BJ (cell line): Measurements from ENCODE around the gene DCAF15. TPM values are rescaled to one million over a fixed set of nuclear protein-coding genes. Genes with fewer than 3 reads are reported as not detected.

ENCODE experiments used
- CTCF ChIA-PET: fragments of 350-600 bp; formaldehyde crosslinking; extraction: SDS; loops from one replicate; lab custom pipeline; 2021; ENCODE audit warnings: antibody characterized with exemption, inconsistent platforms; lab: Yijun Ruan, JAX
- POLR2A ChIA-PET: fragments of 300-600 bp; sonication (Branson Sonifier 250); formaldehyde crosslinking; extraction: SDS; loops from one replicate; lab custom pipeline; 2021; ENCODE audit warnings: antibody characterized with exemption; lab: Charles Lee
- DNase-seq: peaks from one replicate; pipeline ENCODE4 v3.0.0-alpha.2; 2011; ENCODE audit warnings: low read depth
- H3K27me3 ChIP-seq: 2 replicates; pipeline ENCODE4 v1.6.0; 2011; ENCODE audit warnings: low read length; ENCODE audit not compliant: control insufficient read depth, insufficient read depth
- H3K36me3 ChIP-seq: 2 replicates; pipeline ENCODE4 v1.5.1; 2011; ENCODE audit warnings: low read length; ENCODE audit not compliant: control insufficient read depth, insufficient read depth
- H3K4me3 ChIP-seq: 2 replicates; pipeline ENCODE4 v1.5.1; 2011; ENCODE audit warnings: low read depth, mild to moderate bottlenecking, control low read depth, low read length
- polyA plus RNA-seq: library from polyadenylated mRNA; depleted of rRNA; stranded (reverse); fragments of >200 nt; gene quantifications from 2 replicates; pipeline ENCODE4 v1.2.3, GENCODE V29; 2011
- TF ChIP-seq, protein P1 (sequence below): IDR thresholded peaks from 2 replicates; pipeline ENCODE4 v1.5.1; 2011; ENCODE audit warnings: low read depth, mild to moderate bottlenecking, control low read depth, inconsistent platforms, low read length, moderate library complexity; ENCODE audit not compliant: insufficient read depth

DCAF15 gene
- polyA plus RNA-seq, 1 experiment, result 20.0 TPM

DNA sequence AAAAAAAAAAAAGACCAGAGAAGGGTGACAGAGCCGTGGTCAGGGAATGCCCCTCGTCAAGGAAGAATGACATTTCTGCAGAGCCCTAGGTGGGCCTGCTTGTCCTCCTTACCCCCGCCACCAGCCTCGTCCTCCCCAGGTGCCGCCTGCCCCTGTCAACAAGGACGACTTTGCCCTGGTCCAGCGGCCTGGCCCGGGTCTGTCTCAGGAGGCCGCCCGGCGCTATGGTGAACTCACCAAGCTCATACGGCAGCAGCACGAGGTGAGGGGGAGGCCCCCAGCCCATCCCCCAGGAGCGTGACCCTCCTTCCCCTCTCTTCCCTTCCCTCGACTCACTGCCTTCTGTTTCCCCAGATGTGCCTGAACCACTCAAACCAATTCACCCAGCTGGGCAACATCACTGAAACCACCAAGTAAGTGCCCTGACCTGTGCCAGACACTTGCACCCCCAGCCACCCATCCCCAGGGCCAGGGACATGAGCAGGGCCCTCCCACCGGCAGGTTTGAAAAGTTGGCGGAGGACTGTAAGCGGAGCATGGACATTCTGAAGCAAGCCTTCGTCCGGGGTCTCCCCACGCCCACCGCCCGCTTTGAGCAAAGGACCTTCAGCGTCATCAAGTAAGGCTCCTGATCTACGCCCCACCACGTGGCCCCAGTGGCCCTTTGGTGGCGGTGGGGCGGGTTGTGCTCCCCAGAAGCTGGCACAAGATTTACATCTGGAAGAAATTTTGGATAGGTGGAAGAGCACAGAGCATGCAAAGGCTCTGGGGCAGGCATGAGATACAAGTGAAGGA, 28.9 kb upstream of the DCAF15 start:
- TF ChIP-seq, protein P1, sequence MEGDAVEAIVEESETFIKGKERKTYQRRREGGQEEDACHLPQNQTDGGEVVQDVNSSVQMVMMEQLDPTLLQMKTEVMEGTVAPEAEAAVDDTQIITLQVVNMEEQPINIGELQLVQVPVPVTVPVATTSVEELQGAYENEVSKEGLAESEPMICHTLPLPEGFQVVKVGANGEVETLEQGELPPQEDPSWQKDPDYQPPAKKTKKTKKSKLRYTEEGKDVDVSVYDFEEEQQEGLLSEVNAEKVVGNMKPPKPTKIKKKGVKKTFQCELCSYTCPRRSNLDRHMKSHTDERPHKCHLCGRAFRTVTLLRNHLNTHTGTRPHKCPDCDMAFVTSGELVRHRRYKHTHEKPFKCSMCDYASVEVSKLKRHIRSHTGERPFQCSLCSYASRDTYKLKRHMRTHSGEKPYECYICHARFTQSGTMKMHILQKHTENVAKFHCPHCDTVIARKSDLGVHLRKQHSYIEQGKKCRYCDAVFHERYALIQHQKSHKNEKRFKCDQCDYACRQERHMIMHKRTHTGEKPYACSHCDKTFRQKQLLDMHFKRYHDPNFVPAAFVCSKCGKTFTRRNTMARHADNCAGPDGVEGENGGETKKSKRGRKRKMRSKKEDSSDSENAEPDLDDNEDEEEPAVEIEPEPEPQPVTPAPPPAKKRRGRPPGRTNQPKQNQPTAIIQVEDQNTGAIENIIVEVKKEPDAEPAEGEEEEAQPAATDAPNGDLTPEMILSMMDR, result no peak
- H3K36me3 ChIP-seq, result peaks cover 35% of the 10 kb centered on the region
- no peak for DNase-seq
- ChIA-PET POLR2A (no interaction called here), CTCF (no interaction called here)
- no peak overlapping the region for H3K4me3 ChIP-seq
- H3K27me3 ChIP-seq, result no peaks in the 10 kb centered on the region

DNA sequence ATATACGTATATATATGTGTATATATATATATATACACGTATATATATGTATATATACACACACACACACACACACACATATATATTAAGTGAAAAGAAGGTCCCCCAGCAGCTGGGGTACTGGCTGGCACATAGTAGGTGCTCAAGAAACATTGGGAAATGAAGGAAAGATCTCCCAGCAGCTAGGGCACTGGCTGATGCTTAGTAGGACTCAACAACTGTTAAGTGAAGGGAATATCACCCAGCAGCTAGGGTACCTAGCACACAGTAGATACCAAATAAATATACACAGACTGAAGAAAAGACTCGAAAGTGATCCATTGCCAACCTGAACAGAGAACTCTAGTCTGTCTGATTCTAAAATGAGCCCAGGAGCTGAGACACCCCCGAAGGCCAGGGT, 26.3 kb upstream of the DCAF15 start:
- no peak for DNase-seq
- Histone ChIP-seq H3K4me3 (no peak overlapping the region), H3K27me3 (no peaks in the 10 kb centered on the region), H3K36me3 (peaks cover 28% of the 10 kb centered on the region)
- CTCF ChIA-PET, result interaction anchor here (0.5 to 1.5 kb wide), 3 partner anchors 8 to 436 kb away, joined by 3 to 7 read pairs (median 4); no protein-coding TSS in a partner anchor
- POLR2A ChIA-PET, result no interaction called here
- TF ChIP-seq, protein P1, result no peak

DNA sequence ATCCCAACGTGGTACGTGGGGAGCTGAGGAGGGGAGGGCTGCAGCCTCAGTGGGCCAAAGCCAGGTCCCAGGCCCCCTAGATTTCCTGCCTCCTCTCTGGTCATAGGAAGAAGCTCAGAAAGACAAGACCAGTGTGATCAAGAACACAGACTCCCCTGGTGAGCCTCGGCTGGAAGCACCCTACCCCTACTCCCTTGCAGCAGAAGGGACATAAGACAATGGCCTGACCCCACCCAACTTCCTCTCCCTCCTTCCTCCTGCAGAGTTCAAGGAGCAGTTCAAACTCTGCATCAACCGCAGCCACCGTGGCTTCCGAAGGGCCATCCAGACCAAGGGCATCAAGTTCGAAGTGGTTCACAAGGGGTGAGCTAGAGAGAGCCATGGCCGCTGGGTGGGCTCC, 25.6 kb upstream of the DCAF15 start:
- Histone ChIP-seq H3K36me3 (peaks cover 27% of the 10 kb centered on the region), H3K4me3 (no peak overlapping the region), H3K27me3 (no peaks in the 10 kb centered on the region)
- TF ChIP-seq, protein P1, result no peak
- CTCF ChIA-PET, result interaction anchor here (1.4 kb wide), 1 partner anchor 10 kb away, joined by 7 read pairs; no protein-coding TSS in a partner anchor
- no peak for DNase-seq
- POLR2A ChIA-PET, result no interaction called here

DNA sequence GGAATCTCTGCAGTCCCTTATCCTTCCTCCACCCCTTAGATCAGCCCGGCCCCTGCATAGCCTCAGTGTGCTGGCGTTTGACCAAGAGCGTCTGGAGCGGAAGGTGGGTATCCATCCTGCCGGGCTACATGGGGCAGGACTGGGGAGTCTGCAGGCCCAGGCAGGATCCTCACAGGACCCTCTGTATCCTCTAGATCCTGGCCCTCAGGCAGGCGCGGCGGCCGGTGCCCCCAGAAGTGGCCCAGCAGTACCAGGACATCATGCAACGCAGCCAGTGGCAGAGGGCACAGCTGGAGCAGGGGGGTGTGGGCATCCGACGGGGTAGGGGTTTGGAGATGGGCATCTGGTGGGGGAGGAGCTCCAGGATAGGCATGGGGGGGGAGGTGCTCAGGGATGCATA, 23.0 kb upstream of the DCAF15 start:
- ChIA-PET POLR2A (no interaction called here), CTCF (interaction anchor here (1.4 kb wide), 1 partner anchor 48 kb away, joined by 4 read pairs; no protein-coding TSS in a partner anchor)
- peaks cover 24% of the 10 kb centered on the region for H3K36me3 ChIP-seq
- DNase-seq, result no peak
- TF ChIP-seq, protein P1, result no peak
- no peaks in the 10 kb centered on the region for H3K27me3 ChIP-seq
- H3K4me3 ChIP-seq, result no peak overlapping the region

DNA sequence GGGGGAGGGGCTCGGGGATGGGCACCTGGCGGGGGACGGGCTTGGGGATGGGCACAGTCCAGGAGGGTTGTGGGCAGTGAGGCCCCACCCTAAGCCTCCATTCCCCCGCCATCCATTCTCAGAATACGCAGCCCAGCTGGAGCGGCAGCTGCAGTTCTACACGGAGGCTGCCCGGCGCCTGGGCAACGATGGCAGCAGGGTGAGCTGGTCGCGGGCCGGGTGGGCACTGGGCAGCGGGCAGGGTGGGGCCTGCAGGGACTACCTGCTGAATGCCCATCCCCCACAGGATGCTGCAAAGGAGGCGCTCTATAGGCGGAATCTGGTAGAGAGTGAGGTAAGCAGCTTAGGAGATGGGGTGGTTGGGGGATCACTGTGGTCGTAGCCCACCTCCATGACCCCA, 22.4 kb upstream of the DCAF15 start:
- ChIA-PET POLR2A (no interaction called here), CTCF (interaction anchor here (1.4 kb wide), 1 partner anchor 49 kb away, joined by 4 read pairs; no protein-coding TSS in a partner anchor)
- Histone ChIP-seq H3K36me3 (peaks cover 27% of the 10 kb centered on the region), H3K4me3 (no peak overlapping the region), H3K27me3 (no peaks in the 10 kb centered on the region)
- DNase-seq, result no peak
- TF ChIP-seq, protein P1, result no peak
